HL-60 (cell line): Measurements from ENCODE around the gene NMRK1.

ENCODE experiments used
- DNase-seq, 2 experiments: peaks; one replicate each; pipeline ENCODE4 v3.0.0-alpha.2; 2010 to 2020; ENCODE audit warnings: low read depth in 1 of 2, low spot score in 1 of 2
- H3K27ac ChIP-seq: fragments of 250-450 bp; sonication (Bioruptor Pico); replicated peaks from 2 replicates; pipeline ENCODE4 v1.5.1; 2020; ENCODE audit warnings: mild to moderate bottlenecking, moderate library complexity
- H3K27me3 ChIP-seq: fragments of 250-450 bp; sonication (Bioruptor Pico); 2 replicates; pipeline ENCODE4 v1.5.1; 2021; ENCODE audit warnings: mild to moderate bottlenecking, moderate library complexity; ENCODE audit not compliant: insufficient read depth, poor library complexity, severe bottlenecking
- H3K4me3 ChIP-seq: replicated peaks from 2 replicates; pipeline ENCODE4 v1.5.1; 2011; ENCODE audit warnings: mild to moderate bottlenecking, control low read depth, low read length; ENCODE audit not compliant: insufficient read depth
- CTCF ChIP-seq: IDR thresholded peaks from one replicate; pipeline ENCODE4 v1.5.1; 2011; ENCODE audit warnings: low read length, control low read depth, inconsistent platforms; ENCODE audit not compliant: insufficient read depth
- GABPA ChIP-seq: IDR thresholded peaks from 2 replicates; pipeline ENCODE4 v1.6.1; 2012; ENCODE audit warnings: low read depth
- POLR2AphosphoS5 ChIP-seq: IDR thresholded peaks from 2 replicates; pipeline ENCODE4 v1.6.1; 2012; ENCODE audit warnings: low read depth
- REST ChIP-seq: IDR thresholded peaks from 2 replicates; pipeline ENCODE4 v1.6.1; 2012; ENCODE audit warnings: low read depth; ENCODE audit not compliant: insufficient replicate concordance
- SPI1 ChIP-seq: IDR thresholded peaks from 2 replicates; pipeline ENCODE4 v1.6.1; 2012; ENCODE audit warnings: low read depth, mild to moderate bottlenecking, borderline replicate concordance

The NMRK1 gene

GRCh38 chr9:75013735-75014134 is 74.2 kb downstream of the NMRK1 start:
- no peak for DNase-seq
- TF ChIP-seq SPI1 = no peak
- TF ChIP-seq GABPA = no peak
- no peak for TF ChIP-seq CTCF
- TF ChIP-seq POLR2AphosphoS5 = no peak
- TF ChIP-seq REST = no peak

More at GRCh38 chr9:75013735-75014134, 74.2 kb downstream of the NMRK1 start:
- H3K27me3 ChIP-seq = no peaks in the 10 kb centered on the region
- H3K4me3 ChIP-seq = no peak overlapping the region
- no peak overlapping the region for H3K27ac ChIP-seq
